NCI-H2107 treated with DMSO at 0.1 percent for 48 hours (cell line): Measurements from ENCODE around the gene CFAP210.

Source experiments
- DNase-seq: peaks from one replicate; lab custom pipeline; 2025; ENCODE audit not compliant: unreplicated experiment; lab: John Stamatoyannopoulos, UW

Gene CFAP210

GRCh38 chr2:169694113-169694893 lies at the start of gene CFAP210, which contains the start of gene PHOSPHO2:
Gene CFAP210 (minus strand): TSS chr2:169694405. CDS start chr2:169694327, 78 bp downstream.
Gene PHOSPHO2 (plus strand): TSS chr2:169694469. CDS start chr2:169700972, 6,503 bp downstream.
- peak; percentile 84 for DNase-seq

- DNase-seq = no peak
These were observed 49.3 kb upstream of the CFAP210 start for GRCh38 chr2:169743549-169743948.

- no peak for DNase-seq
These were observed 45.1 kb upstream of the CFAP210 start for GRCh38 chr2:169739351-169739750.

- DNase-seq = no peak
These were observed 44.5 kb upstream of the CFAP210 start for GRCh38 chr2:169738566-169739229.

GRCh38 chr2:169736902-169737301 lies 42.7 kb upstream of the CFAP210 start:
- DNase-seq = no peak

GRCh38 chr2:169735623-169736022 lies 41.4 kb upstream of the CFAP210 start:
- no peak for DNase-seq

GRCh38 chr2:169734169-169734847 lies 40.1 kb upstream of the CFAP210 start:
- no peak for DNase-seq

- DNase-seq = no peak
These were observed 38.6 kb upstream of the CFAP210 start for GRCh38 chr2:169732583-169733358.

GRCh38 chr2:169732075-169732474 lies 37.9 kb upstream of the CFAP210 start:
- DNase-seq = no peak

- no peak for DNase-seq
These were observed 35.0 kb upstream of the CFAP210 start for GRCh38 chr2:169729274-169729605.

GRCh38 chr2:169727065-169727464 lies 32.9 kb upstream of the CFAP210 start:
- no peak for DNase-seq

- DNase-seq = no peak
These were observed 26.8 kb upstream of the CFAP210 start for GRCh38 chr2:169721016-169721415.

GRCh38 chr2:169718930-169719504 lies 24.8 kb upstream of the CFAP210 start:
- no peak for DNase-seq

- DNase-seq = no peak
These were observed 23.5 kb upstream of the CFAP210 start for GRCh38 chr2:169717691-169718063.

GRCh38 chr2:169716938-169717690 lies 22.9 kb upstream of the CFAP210 start:
- no peak for DNase-seq

- DNase-seq = no peak
These were observed 22.2 kb upstream of the CFAP210 start for GRCh38 chr2:169716238-169716886.

- DNase-seq = no peak
These were observed 21.4 kb upstream of the CFAP210 start for GRCh38 chr2:169715379-169716237.

GRCh38 chr2:169714699-169715098 lies 20.5 kb upstream of the CFAP210 start:
- DNase-seq = no peak

- no peak for DNase-seq
These were observed 19.1 kb upstream of the CFAP210 start for GRCh38 chr2:169713331-169713730.
